ENCODE measurements around the gene IVD. TPM values are rescaled to one million over a fixed set of nuclear protein-coding genes. Genes with fewer than 3 reads are reported as not detected.

Gene IVD
- total RNA-seq, 1 donor from 2014 or later, result 18.0 TPM

DNA sequence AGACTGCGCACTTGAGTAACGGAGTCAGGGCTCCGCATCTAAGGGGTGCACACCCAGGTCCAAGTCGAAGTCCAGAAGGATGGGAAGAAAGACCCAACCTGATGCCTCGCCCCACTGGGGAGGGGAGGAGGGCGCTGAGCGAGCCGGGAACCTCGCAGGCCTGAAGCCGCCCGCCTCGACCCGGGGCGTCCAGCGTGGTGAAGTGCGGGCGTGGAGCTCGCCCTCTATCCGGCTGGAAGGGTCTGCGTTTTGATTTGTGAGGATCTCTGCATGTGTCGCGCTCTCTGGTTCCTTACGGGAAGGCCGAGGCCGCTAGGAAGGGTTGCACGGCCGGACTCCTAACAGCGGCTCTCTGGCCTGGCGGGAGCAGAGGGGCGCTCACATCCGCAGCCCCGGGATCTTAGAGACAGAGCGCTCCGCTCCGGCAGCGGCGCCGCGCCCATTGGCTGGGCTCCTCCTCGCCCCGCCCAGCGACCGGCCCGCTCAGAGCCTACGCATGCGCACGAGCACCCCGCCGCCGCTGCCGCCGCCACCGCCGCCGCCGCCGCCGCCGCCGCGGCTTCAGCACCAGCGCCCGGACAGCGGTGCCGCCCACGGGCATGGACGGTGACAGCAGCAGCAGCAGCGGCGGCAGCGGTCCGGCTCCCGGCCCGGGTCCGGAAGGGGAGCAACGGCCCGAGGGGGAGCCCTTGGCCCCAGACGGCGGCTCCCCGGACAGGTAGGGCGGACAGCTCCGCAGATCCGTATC, 47.7 kb upstream of the IVD start, which contains the start of gene DISP2:
DISP2 (plus strand) TSS at position 497 of the 748 bp plus-strand sequence; CDS start at position 600, 103 bp downstream.
- Mint-ChIP-seq H3K9me3 (no peaks in the 10 kb centered on the region), H3K27ac (no peak within 1 kb of the TSS)
- no peak within 1 kb of the TSS for H3K9ac ChIP-seq

DNA sequence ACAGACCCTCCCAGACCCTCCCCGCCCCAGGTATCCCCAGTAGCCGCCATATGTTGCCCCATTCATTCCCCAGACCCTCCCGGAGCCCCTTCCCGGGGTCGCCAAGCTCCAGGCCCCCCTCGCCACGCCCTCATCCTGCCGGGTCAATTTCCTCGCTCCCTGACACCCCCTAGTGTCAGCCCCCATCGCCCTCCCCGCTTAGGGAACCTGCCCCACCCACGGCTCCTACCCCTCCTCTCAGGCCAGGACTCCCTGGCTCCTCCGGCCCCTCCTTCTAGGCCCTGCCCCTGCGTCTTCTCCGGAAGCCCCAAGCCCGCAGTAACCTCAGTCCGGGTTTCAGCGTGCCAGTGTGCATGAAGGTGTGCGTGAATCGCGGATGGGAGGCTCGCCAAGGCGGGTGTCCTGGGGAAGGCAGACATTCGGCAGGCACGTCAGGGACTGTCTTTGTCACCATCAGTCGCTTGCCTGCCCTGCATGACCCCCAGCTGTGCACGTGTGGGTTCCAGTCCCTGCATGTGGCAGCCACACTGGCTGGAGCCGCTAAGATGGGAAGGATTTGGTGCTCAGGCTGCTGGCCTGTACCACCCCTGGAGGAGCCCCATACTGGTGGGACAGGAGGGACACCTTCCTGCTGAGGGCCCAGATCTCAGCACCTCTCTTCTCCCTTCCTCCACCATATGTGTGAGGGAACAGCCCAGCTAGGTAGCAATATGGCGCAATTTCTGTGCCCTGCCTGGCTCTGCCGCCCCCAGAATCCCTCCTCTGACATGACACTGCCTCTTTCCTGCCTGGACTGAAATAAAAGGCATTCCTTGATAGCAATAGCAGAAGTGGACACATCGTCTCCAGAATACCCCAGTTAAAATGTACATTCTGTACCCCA, 46.9 kb upstream of the IVD start:
- Mint-ChIP-seq H3K36me3 (no peaks in the 10 kb centered on the region), H3K9me3 (no peaks in the 10 kb centered on the region), H3K4me1 (peaks cover 23% of the 10 kb centered on the region), H3K27me3 (ENCODE audit: insufficient read depth, low read depth) (peaks cover 33% of the 10 kb centered on the region), H3K4me3 (peak overlapping the region; percentile 85), H3K27ac (no peak overlapping the region)
- peaks cover 28% of the 10 kb centered on the region for H3F3A ChIP-seq (ENCODE audit: low read depth)
- peaks cover 11% of the 10 kb centered on the region for H4K20me1 ChIP-seq (ENCODE audit: low read depth)
- H3K4me2 ChIP-seq, result peak overlapping the region; percentile 98
- H3K9ac ChIP-seq, result no peak overlapping the region
- no peaks in the 10 kb centered on the region for H3K36me3 ChIP-seq
- H2AFZ ChIP-seq (replicated peaks), result no peak overlapping the region
- peak overlapping the region; percentile 70 for H3K4me3 ChIP-seq
- no peak for DNase-seq (ENCODE audit: low spot score)
- TF ChIP-seq CTCF (IDR thresholded peaks at IDR 0.05) (peak; percentile 26), EZH2 (IDR thresholded peaks at IDR 0.05) (no peak)
- no peak overlapping the region for H3K27ac ChIP-seq
- no peaks in the 10 kb centered on the region for H3K9me3 ChIP-seq (ENCODE audit: low read depth)
- H3K27me3 ChIP-seq, result peaks cover 62% of the 10 kb centered on the region
- H3K4me1 ChIP-seq, result peaks cover 18% of the 10 kb centered on the region
- H3K79me2 ChIP-seq (ENCODE audit: low read depth), result no peaks in the 10 kb centered on the region

More for the DNA sequence above, 47.7 kb upstream of the IVD start, which contains the start of gene DISP2:
- peak within 1 kb of the TSS; percentile 99 for H2AFZ ChIP-seq (replicated peaks)
- H3K27me3 ChIP-seq, result peaks cover 62% of the 10 kb centered on the region
- H3K79me2 ChIP-seq (ENCODE audit: low read depth), result no peaks in the 10 kb centered on the region
- Mint-ChIP-seq H3K27me3 (ENCODE audit: insufficient read depth, low read depth) (peaks cover 29% of the 10 kb centered on the region), H3K4me1 (peaks cover 25% of the 10 kb centered on the region), H3K4me3 (peak within 1 kb of the TSS; percentile 85), H3K36me3 (no peaks in the 10 kb centered on the region)
- H3K4me3 ChIP-seq, result peak within 1 kb of the TSS; percentile 70
- DNase-seq (ENCODE audit: low spot score), result peak; percentile 98
- no peaks in the 10 kb centered on the region for H3K36me3 ChIP-seq
- H3K4me2 ChIP-seq, result peak within 1 kb of the TSS; percentile 98
- TF ChIP-seq EZH2phosphoT487 (IDR thresholded peaks at IDR 0.05) (no peak), EZH2 (IDR thresholded peaks at IDR 0.05) (no peak), CTCF (IDR thresholded peaks at IDR 0.05) (no peak)
- peaks cover 11% of the 10 kb centered on the region for H4K20me1 ChIP-seq (ENCODE audit: low read depth)
- peaks cover 28% of the 10 kb centered on the region for H3F3A ChIP-seq (ENCODE audit: low read depth)
- H3K4me1 ChIP-seq, result peaks cover 18% of the 10 kb centered on the region
- H3K27ac ChIP-seq, result no peak within 1 kb of the TSS
- H3K9me3 ChIP-seq (ENCODE audit: low read depth), result no peaks in the 10 kb centered on the region

GRCh38 chr15:40360015-40360414, 45.6 kb upstream of the IVD start:
- H3K27me3 Mint-ChIP-seq (ENCODE audit: insufficient read depth, low read depth), result peaks cover 36% of the 10 kb centered on the region
- no peak for DNase-seq (ENCODE audit: low spot score)
- H3K36me3 ChIP-seq, result no peaks in the 10 kb centered on the region
- H3K9me3 ChIP-seq (ENCODE audit: low read depth), result no peaks in the 10 kb centered on the region
- peaks cover 11% of the 10 kb centered on the region for H4K20me1 ChIP-seq (ENCODE audit: low read depth)
- peaks cover 25% of the 10 kb centered on the region for H3F3A ChIP-seq (ENCODE audit: low read depth)
- no peaks in the 10 kb centered on the region for H3K9me3 Mint-ChIP-seq
- H3K79me2 ChIP-seq (ENCODE audit: low read depth), result no peaks in the 10 kb centered on the region
- H3K4me3 Mint-ChIP-seq, result peak overlapping the region; percentile 85
- no peak overlapping the region for H3K4me3 ChIP-seq
- no peak overlapping the region for H3K27ac ChIP-seq
- no peak overlapping the region for H3K4me2 ChIP-seq
- H3K9ac ChIP-seq, result no peak overlapping the region
- no peak for TF ChIP-seq EZH2phosphoT487 (IDR thresholded peaks at IDR 0.05)
- TF ChIP-seq EZH2 (IDR thresholded peaks at IDR 0.05), result no peak
- no peak for TF ChIP-seq CTCF (IDR thresholded peaks at IDR 0.05)
- H3K4me1 ChIP-seq, result peaks cover 8% of the 10 kb centered on the region
- no peak overlapping the region for H2AFZ ChIP-seq (replicated peaks)
- peaks cover 13% of the 10 kb centered on the region for H3K4me1 Mint-ChIP-seq
- H3K27ac Mint-ChIP-seq, result no peak overlapping the region
- peaks cover 63% of the 10 kb centered on the region for H3K27me3 ChIP-seq
- H3K36me3 Mint-ChIP-seq, result no peaks in the 10 kb centered on the region
